8988T (cell line): ENCODE data around the gene FGR.

Source experiments
- DNase-seq: peaks from one replicate; pipeline ENCODE4 v3.0.0; 2011

Gene FGR

GRCh38 chr1:27585684-27586083, 49.3 kb downstream of the FGR start:
- no peak for DNase-seq

- no peak for DNase-seq
Measured at GRCh38 chr1:27584453-27584852, 50.5 kb downstream of the FGR start.

GRCh38 chr1:27583479-27583878, 51.5 kb downstream of the FGR start:
- no peak for DNase-seq

GRCh38 chr1:27581823-27582243, 53.2 kb downstream of the FGR start:
- no peak for DNase-seq

- DNase-seq, result no peak
Measured at GRCh38 chr1:27577504-27578188, 57.3 kb downstream of the FGR start.

DNA sequence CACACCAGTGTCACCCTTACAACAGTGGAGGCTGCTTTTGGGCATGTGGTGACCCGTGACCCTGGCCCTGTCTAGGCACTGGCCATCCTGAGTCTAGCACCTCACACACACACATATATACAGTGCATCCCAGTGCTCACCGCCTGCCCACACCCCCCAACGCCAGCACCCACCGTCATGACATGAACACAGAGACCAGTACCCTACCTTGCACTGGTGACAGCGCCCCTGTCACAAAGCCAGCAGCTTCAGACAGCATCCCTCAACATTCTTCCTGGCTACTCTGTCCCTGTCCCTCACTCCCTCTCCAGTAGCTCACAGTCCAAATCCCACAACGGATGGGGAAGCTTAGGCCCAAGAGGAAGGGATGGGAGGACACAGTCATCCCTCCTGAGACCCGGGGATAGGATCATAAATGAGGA, 58.2 kb downstream of the FGR start:
- no peak for DNase-seq

DNA sequence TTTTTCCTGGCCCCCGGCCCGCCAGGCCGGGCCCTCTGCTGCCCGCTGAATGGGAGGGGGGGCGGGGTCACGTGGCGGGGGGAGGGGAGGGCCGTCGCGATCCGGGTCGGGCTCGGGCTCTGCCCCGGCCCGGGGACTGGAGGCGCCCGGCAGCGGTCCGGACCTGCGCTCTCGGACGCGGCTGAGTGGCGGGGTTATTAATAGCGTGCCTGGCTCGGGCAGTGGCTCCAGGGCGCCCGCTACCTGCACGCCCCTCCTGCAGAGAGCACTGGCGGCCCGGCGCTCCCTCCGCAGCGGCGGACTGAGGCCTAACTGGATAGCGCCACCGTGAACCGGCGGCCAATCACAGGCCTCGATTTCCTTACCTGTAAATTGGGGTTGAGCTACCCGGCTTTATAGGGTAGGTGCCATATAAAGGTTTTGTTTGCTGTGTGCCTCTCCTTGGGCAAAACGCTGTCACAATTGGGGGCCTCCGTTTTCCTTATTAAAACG, 59.1 kb downstream of the FGR start:
- peak; percentile 66 for DNase-seq

- DNase-seq, result peak; percentile 85
Measured at GRCh38 chr1:27574871-27575831, 59.8 kb downstream of the FGR start.

GRCh38 chr1:27574001-27574781, 60.8 kb downstream of the FGR start:
- no peak for DNase-seq

DNA sequence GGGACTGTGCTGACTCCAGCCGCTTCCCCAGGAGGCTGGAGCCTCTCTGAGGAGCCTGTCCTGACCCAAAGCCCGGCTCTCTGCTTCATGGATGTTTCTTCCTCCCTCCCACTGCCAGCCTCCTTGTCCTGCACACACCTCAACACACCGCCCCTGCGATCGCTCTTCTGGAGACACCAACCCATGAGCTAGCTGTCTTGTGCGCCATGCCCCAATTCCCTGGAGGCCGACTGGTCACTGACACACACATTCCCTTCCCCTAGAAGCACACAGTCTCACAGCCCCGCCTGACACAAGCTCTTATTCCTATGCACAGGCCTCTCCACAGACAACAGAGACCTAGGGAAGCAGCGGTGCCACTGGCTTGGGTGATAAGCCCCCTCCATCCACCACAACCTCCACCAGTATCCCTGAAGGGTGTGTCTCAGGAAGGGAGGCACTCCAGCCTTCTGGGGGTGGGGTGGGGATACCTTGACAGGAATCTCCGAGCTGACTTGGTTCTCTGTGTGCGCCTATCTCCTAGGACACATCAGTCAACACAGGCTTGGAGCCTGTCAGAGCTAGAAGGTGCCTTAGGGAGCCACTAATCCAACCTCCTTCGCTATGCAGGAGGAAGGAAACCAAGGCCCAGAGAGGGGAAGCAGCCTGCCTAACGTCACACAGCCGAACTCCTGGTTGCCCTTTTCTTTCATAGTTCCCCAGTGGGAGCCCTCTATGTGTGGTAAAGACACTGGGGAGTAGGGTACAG, 62.1 kb downstream of the FGR start:
- no peak for DNase-seq

DNA sequence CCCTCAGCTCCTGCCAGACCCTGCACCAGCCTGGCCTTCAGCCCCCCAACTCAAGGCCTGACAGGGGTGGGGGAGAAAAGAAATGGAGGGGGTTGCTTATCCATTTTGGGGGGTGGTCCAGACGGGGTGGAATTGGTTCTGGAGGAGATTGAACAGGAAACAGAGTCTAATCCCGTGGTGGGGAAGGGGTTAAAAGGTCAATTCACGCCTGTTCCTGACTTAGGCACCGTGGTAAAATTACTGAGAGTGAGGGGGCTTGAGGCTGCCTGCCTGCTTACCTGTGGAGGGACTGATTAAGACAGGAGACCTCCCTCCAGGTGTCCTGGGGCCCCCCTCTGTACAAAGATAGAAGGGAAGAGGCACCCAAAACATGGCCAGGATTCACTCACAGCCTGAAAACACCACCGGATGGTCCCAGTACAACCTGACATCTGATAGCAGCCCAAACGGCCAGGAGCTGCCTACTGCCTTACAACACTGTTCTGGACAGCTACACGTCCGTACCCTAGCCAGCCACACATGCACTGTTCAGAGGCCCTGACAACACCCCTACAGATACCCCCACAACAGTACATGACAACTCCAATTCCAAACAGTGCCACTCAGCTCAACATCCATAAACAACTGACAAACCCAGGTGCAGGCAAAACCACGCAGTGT, 62.8 kb downstream of the FGR start:
- DNase-seq, result no peak

- no peak for DNase-seq
Measured at GRCh38 chr1:27571439-27572018, 63.5 kb downstream of the FGR start.

DNA sequence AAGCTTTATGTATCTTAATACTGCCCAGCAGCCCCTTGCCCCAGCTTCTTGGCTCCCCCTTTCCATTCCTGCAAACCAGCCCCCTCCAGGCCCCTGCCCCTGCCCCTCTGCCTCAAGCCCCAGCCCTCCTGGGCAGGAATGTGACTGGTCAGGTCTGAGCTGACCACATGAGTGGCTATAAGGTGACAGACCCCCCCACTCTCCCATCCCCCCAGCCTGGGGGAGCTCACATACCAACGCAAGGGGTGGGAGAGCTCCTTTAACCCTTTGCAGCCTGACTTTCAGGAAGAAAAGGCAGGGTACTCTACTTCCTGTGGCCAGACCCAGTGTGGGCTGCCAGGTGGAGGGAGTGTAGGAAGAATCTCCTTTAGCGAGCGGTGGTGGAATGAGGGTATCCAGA, 64.2 kb downstream of the FGR start:
- no peak for DNase-seq

DNA sequence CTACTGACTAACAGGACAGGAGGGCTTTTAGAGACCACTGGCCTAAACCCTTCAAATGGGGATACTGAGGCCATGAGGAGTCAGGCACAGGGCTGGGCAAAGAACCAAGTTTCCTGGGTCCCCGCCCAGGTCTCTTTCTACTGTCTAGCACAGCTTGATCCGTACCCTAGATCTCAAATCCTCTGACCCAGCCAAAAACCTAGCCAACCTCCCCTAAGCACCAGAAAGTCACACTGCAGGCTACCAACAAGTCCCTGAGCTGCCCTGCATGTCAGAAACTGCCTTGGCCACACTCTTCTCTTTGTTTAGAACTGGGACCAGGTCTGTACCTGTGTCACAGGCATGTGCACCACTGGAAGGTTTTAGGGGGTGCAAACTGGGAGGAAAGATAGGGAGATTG, 64.6 kb downstream of the FGR start:
- DNase-seq, result no peak

- DNase-seq, result no peak
Measured at GRCh38 chr1:27569506-27570291, 65.3 kb downstream of the FGR start.

- no peak for DNase-seq
Measured at GRCh38 chr1:27569088-27569460, 65.9 kb downstream of the FGR start.

GRCh38 chr1:27568300-27569087, 66.5 kb downstream of the FGR start:
- DNase-seq, result peak; percentile 89

- no peak for DNase-seq
Measured at GRCh38 chr1:27567971-27568299, 67.0 kb downstream of the FGR start.

DNA sequence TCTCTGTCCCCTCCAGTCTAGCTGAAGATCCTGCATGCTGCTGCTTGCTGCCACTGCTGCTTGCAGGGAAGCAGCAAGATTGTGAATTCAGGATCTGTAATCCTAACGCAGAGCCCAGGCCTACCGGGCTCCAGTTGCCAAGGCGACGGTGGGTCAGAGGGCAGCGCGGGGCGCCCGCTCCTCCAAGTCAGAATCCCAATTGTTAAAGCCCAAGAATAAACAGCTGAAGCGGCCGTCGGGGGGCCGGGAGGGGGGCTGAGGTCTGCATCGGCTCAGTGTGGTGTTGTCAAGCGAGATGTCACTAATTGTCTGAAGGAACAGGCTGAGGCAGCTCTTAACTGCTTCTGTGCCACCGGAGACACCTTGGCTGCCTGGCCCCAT, 67.8 kb downstream of the FGR start:
- no peak for DNase-seq
